Stimulated activated CD4-positive, alpha-beta T cell treated with anti-CD3 and anti-CD28 coated beads, Interleukin-15, amount 100 ng/mL, for 24 hours (primary cell): ENCODE measurements around the gene SRGAP2B.
"Not testable (repeated sequence)": the region's sequence is repeated elsewhere in the genome, so short reads cannot be mapped to it uniquely, and the experiment has no call there.

ENCODE experiments used
- DNase-seq: peaks from one replicate; pipeline ENCODE4 v3.0.0-alpha.2; 2020

SRGAP2B gene

GRCh38 chr1:144990611-144991010 is 104.5 kb downstream of the SRGAP2B start:
- DNase-seq = not testable (repeated sequence)

GRCh38 chr1:144987131-144987530 is 108.0 kb downstream of the SRGAP2B start:
- DNase-seq = not testable (repeated sequence)

DNA sequence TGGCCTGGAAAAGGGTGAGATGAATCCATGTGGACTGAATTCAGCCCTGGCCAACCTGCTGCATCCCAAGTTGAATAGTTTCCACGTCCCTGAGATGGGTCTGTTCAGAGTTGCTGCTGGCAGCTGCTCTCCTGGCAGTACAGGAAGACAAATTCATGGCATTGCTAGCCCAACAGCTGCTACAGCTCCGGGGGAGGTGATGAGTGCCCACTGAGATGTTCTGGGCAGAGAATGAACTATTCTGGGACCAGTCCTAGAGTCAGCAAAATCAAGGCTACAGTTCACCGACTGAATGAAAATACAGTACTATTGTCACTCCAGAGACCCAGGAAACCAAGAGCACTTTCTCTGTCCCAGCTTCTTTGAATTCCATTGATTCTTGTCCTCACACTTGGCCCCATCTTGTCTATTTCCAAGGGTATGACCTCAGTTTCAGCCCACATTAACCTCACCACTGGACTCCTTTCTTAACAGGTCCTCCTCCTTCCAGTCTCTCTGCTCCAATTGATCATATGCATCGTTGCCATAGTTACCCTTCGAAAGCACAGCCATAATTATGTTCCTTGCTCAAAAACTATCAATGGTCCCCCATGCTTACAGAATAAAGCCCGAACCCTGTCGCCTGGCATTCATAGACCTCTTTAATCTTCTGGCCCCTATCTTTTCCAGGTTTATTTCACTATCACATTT is 108.8 kb downstream of the SRGAP2B start:
- not testable (repeated sequence) for DNase-seq

DNA sequence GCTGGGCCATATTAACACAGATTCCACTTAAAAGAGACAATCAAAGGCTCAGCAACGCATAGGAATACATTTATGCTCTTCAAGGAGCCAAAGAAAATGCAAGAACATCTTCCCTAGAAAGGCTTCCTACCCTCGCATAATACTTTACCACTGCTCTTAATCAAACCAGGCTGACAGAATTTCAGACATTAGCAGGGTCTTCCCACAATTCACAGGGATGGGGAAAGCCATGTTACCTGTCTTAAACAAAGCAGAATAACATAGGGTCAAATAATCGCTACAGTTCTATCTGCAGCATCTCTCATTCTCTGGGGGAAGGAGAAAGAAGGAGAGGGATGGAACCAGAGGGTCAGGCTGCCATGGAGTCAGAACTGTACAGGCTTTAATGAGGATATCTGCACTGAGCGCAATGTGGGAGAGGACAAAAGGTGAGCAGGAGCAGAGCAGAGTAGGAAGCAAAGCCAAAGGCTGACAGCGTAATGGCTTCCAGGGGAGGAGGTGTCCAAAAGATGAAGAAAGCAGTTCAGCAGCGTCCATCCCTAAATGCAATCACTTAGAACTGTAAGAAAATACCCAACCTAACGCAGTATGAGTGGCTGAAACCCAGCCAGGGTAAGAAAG is 109.5 kb downstream of the SRGAP2B start:
- not testable (repeated sequence) for DNase-seq

DNA sequence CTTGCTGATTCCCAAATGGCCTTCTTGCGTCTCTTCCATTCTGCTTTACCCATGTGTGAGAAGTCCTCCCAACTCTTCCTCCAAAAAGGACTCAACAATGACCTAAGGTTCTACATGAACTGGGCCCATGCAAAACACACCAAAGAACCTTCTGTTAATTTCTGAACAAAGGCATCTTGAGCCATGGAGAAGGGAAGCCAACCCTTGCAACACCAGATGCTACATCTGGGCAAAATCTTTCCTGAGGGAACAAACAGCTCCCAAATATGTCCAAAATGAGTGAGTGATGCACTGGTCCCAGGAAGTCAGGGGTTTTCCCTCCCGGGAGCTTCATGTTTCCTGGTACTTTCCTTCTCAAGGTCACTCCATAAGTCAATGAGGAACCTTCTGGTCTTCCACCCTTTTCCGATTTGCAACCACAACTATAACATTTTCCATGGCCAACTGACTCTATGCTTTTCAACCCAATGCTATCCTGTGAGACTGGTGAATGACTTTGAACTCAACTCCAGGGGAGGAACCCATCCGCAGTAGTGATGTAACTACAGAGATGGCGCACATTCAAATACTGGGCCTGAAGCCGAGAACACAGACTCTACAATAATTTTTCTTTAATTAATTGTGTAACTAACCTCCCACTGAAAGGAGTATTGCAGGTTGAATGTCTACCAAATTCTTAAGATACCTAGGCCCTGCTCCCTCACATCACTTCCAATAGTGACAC is 112.2 kb downstream of the SRGAP2B start:
- DNase-seq = not testable (repeated sequence)

GRCh38 chr1:144981157-144981556 is 114.0 kb downstream of the SRGAP2B start:
- DNase-seq = not testable (repeated sequence)

DNA sequence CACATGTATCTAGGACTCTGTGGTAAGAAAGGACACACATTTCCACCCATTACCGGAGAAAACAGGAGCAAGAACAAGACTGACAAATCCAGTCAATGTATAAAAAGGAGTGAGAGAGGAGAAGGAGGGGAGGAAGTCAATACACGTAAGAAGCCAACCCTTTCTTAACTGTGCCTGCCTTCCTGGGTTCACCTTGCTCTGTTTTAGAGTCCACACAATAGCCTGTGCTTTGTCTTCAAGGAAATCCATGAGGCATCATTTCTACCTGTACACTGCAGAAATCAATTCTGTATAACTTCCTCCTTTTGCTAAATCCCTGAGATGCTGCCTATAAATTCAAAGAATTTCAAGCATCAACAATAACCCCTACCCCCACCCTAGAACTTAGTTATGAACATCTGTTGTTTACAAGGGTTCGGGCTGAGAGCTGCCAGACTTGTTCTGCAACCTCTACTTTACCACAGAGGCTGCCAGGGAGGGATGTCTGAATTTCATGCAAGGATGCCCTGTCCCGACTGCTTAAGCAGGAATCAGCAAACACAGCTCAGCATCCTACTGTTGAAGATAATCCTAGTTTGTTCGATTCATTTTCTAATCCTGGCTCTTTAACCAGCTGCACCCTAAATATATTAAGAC is 115.0 kb downstream of the SRGAP2B start:
- DNase-seq = not testable (repeated sequence)

DNA sequence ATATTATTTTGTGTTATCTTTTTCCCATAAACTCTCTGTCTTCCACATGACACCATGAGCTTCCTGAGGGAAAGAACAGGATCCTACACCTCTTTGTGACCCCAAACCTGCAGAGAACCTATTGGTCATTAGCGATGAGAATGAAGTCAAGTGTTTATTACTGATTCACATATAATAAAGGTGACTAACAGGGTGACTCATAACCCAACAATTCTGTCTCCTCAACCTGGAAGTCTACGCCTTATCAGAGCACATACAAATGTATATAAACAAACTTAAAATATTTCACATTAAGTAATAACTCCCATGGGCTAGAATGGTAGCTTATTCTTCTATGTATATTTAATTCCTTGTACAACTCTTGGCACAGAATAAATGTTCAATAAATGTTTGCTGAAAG is 117.3 kb downstream of the SRGAP2B start:
- DNase-seq = not testable (repeated sequence)

DNA sequence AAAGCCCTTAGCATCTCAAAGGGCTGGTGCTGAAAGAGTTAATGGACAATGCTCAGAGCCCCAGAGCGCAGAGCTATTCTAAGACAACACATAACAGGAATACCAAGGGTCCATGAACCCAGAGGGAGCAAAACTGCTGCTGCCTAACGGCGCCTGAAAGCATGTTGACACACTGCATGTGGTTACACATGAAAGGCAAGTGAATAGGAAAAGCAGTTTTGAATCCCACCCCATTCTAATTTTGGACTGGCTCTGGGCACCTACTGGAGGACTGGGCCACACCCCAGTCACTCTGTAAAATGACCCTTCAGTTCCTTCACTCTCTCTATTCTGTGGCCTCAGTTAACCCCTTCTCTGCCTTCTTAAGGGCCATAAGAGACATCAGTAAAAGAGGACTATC is 123.2 kb downstream of the SRGAP2B start:
- not testable (repeated sequence) for DNase-seq

GRCh38 chr1:144966488-144966887 is 128.6 kb downstream of the SRGAP2B start:
- not testable (repeated sequence) for DNase-seq

DNA sequence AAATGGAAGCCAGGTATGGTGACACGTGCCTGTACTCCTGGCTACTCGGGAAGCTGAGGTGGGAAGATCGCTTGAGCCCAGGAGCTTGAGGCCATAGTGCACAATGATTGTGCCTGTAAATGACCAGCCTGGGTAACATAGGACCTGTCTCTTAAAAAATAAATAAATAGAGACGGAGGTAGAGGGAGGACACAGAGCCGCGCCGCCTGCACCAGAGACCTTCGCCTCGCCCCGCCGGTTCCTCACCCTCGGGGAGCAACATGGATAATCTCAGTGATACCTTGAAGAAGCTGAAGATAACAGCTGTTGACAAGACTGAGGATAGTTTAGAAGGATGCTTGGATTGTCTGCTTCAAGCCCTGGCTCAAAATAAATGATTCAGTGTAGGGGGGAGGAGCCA is 130.4 kb downstream of the SRGAP2B start:
- DNase-seq = not testable (repeated sequence)

- not testable (repeated sequence) for DNase-seq
These were observed 130.9 kb downstream of the SRGAP2B start for GRCh38 chr1:144964186-144964585.

GRCh38 chr1:144963571-144963970 is 131.6 kb downstream of the SRGAP2B start:
- DNase-seq = not testable (repeated sequence)

- DNase-seq = not testable (repeated sequence)
These were observed 133.2 kb downstream of the SRGAP2B start for GRCh38 chr1:144961604-144962583.

- not testable (repeated sequence) for DNase-seq
These were observed 134.1 kb downstream of the SRGAP2B start for GRCh38 chr1:144960929-144961488.

GRCh38 chr1:144948390-144948789 is 146.7 kb downstream of the SRGAP2B start:
- not testable (repeated sequence) for DNase-seq

- not testable (repeated sequence) for DNase-seq
These were observed 147.6 kb downstream of the SRGAP2B start for GRCh38 chr1:144947495-144947894.

DNA sequence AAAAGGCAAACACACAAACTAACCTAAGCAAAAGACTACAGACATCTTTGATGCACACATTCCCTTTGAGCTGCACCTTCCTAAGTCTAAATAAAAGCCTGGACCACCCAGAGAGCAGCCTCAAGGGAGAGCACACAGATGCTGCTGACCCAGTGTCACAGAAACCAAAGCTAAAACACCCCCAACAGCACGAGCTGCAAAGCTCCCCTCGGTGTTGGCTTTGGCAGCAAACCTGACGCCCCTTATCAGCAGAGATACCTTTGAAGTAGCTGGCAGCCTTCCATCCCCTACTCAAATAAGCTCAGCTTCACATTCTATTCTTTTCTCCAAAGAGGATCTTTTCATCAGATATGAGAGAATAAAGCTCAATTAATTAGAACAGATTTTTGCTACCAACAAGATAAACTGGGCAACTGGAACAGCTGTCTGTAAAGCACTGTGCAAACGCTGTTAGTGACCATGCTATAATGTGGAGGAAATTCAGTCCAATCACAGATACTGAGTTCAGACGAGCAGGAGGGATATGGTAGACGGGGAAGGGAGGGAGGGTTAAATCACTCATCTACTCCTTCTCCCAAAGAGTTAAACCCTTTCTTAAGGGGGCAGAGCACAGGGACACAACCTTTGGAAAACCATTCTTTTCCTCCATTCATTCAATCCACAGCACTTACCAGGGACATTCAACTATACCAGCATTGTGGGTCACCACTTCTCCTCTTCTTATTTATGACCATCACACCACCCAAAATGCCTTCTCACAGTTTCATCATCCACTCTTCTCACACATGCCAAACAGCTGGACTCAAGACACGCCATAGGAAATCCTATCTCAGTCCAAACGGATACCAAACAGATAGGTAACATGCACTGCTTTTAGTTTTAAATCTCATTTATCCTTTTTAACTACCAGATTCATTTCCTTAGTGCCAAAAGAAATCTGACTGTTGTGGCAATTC is 148.3 kb downstream of the SRGAP2B start:
- not testable (repeated sequence) for DNase-seq

- not testable (repeated sequence) for DNase-seq
These were observed 153.4 kb downstream of the SRGAP2B start for GRCh38 chr1:144941710-144942109.

DNA sequence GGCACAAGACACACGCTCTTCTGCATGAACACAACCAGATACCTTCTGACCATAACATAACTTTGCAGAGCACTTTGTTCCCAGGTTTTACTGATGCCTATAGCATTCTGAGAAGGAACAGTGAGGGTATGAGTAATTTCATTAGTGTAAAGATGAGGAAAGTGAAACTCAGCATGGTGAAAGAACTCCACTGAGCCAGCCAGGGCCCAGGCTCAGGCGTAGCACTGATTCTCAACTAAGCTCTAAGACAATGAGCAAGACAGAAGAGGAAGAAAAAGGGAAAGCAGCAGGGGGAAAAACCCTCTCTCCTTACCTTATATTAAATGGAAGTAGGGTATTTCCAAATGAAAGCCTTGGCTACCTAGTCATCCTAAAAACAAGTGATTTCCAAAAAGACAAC is 155.1 kb downstream of the SRGAP2B start:
- not testable (repeated sequence) for DNase-seq
